ENCODE results near the gene METTL25B. TPM values are rescaled to one million over a fixed set of nuclear protein-coding genes. Genes with fewer than 3 reads are reported as not detected.

Gene METTL25B
- total RNA-seq (2014; rRNA removed; shearing (Covaris generic)): 24.6 and 32.1 TPM in 2 replicates
- polyA plus RNA-seq (2014; cell fraction: nucleus; rRNA removed): 36.3 and 50.7 TPM in 2 replicates

- DNase-seq (ENCODE audit: extremely low read depth, low read depth): peak; percentile 76
Measured at GRCh38 chr1:156727926-156728598, at the start of gene METTL25B. Gene METTL25B (plus strand): TSS chr1:156728469. CDS start chr1:156729105, 636 bp downstream.

GRCh38 chr1:156680056-156680455 lies 48.2 kb upstream of the METTL25B start:
- no peak for DNase-seq (ENCODE audit: extremely low read depth, low read depth)

- no peak for DNase-seq (ENCODE audit: extremely low read depth, low read depth)
Measured at GRCh38 chr1:156681196-156681960, 46.9 kb upstream of the METTL25B start.

GRCh38 chr1:156682166-156682890 lies 45.9 kb upstream of the METTL25B start:
- no peak for DNase-seq (ENCODE audit: extremely low read depth, low read depth)

GRCh38 chr1:156684227-156684782 lies 44.0 kb upstream of the METTL25B start:
- DNase-seq (ENCODE audit: extremely low read depth, low read depth): no peak

- peak; percentile 91 for DNase-seq (ENCODE audit: extremely low read depth, low read depth)
Measured at GRCh38 chr1:156689035-156689952, 39.0 kb upstream of the METTL25B start.

- DNase-seq (ENCODE audit: extremely low read depth, low read depth): no peak
Measured at GRCh38 chr1:156689953-156690674, 38.2 kb upstream of the METTL25B start.

GRCh38 chr1:156690675-156691036 lies 37.6 kb upstream of the METTL25B start:
- no peak for DNase-seq (ENCODE audit: extremely low read depth, low read depth)

GRCh38 chr1:156691191-156691590 lies 37.1 kb upstream of the METTL25B start:
- DNase-seq (ENCODE audit: extremely low read depth, low read depth): no peak

- no peak for DNase-seq (ENCODE audit: extremely low read depth, low read depth)
Measured at GRCh38 chr1:156691665-156692440, 36.4 kb upstream of the METTL25B start.

GRCh38 chr1:156692441-156692924 lies 35.8 kb upstream of the METTL25B start:
- DNase-seq (ENCODE audit: extremely low read depth, low read depth): no peak

GRCh38 chr1:156692925-156693847 lies 35.1 kb upstream of the METTL25B start:
- DNase-seq (ENCODE audit: extremely low read depth, low read depth): no peak

- DNase-seq (ENCODE audit: extremely low read depth, low read depth): no peak
Measured at GRCh38 chr1:156693848-156694689, 34.2 kb upstream of the METTL25B start.

GRCh38 chr1:156694690-156694962 lies 33.6 kb upstream of the METTL25B start:
- no peak for DNase-seq (ENCODE audit: extremely low read depth, low read depth)

- no peak for DNase-seq (ENCODE audit: extremely low read depth, low read depth)
Measured at GRCh38 chr1:156696755-156697154, 31.5 kb upstream of the METTL25B start.

- no peak for DNase-seq (ENCODE audit: extremely low read depth, low read depth)
Measured at GRCh38 chr1:156697481-156697880, 30.8 kb upstream of the METTL25B start.

GRCh38 chr1:156698995-156699394 lies 29.3 kb upstream of the METTL25B start:
- no peak for DNase-seq (ENCODE audit: extremely low read depth, low read depth)

Data from NCI-H460 (cell line).